HEK293 (cell line): Measurements from ENCODE around the gene SLAMF7.
A peak's percentile ranks its signal among the peaks of the same experiment; 100 is the strongest.

Experiments used
- CTCF ChIA-PET: fragments of 350-600 bp; formaldehyde crosslinking; extraction: SDS; loops from one replicate; lab custom pipeline; 2021; ENCODE audit warnings: antibody characterized with exemption; lab: Yijun Ruan, JAX
- POLR2A ChIA-PET: fragments of 300-600 bp; formaldehyde crosslinking; extraction: SDS; loops from one replicate; lab custom pipeline; 2020; ENCODE audit warnings: antibody characterized with exemption, inconsistent platforms; lab: Yijun Ruan, JAX
- H3K27ac ChIP-seq: fragments of 200-500 bp; sonication (Bioruptor generic); 2 replicates; pipeline ENCODE4 v1.5.1; 2014; ENCODE audit warnings: low read depth, low read length, control low read depth, inconsistent platforms; ENCODE audit errors: extremely low read depth
- H3K36me3 ChIP-seq, 2 experiments: fragments of 200-500 bp in 1 of 2; sonication (Bioruptor generic) in 1 of 2; 1 replicate in 1 of 2; 2 replicates in 1 of 2; pipeline ENCODE4 v1.5.1; 2014 to 2017; ENCODE audit warnings: inconsistent platforms in 2 of 2, low read length in 2 of 2; ENCODE audit not compliant: control insufficient read depth in 2 of 2, insufficient read depth in 1 of 2
- H3K4me1 ChIP-seq: fragments of 200-500 bp; sonication (Bioruptor generic); 2 replicates; pipeline ENCODE4 v1.5.1; 2014; ENCODE audit warnings: mild to moderate bottlenecking, low read length, inconsistent platforms; ENCODE audit not compliant: control insufficient read depth, insufficient read depth
- H3K4me3 ChIP-seq: 2 replicates; pipeline ENCODE4 v1.5.1; 2011; ENCODE audit warnings: low read depth, mild to moderate bottlenecking, control low read depth, low read length, moderate library complexity
- H3K9me3 ChIP-seq: fragments of 200-500 bp; sonication (Bioruptor generic); 2 replicates; pipeline ENCODE4 v1.5.1; 2014; ENCODE audit warnings: low read depth, low read length, inconsistent platforms; ENCODE audit not compliant: control insufficient read depth, insufficient read depth
- GFI1B ChIP-seq: fragments of 450-650 bp; formaldehyde crosslinking; IDR thresholded peaks from 2 replicates; pipeline ENCODE4 v1.5.1; 2016; ENCODE audit warnings: missing biosample characterization, missing genetic modification characterization
- GLI2 ChIP-seq: fragments of 450-650 bp; formaldehyde crosslinking; IDR thresholded peaks from 2 replicates; pipeline ENCODE4; 2017; ENCODE audit warnings: missing biosample characterization, missing genetic modification characterization, low read depth, borderline replicate concordance
- KLF17 ChIP-seq: fragments of 450-650 bp; formaldehyde crosslinking; IDR thresholded peaks from 2 replicates; pipeline ENCODE4 v1.5.1; 2016; ENCODE audit warnings: missing biosample characterization, missing genetic modification characterization
- PATZ1 ChIP-seq: fragments of 450-650 bp; formaldehyde crosslinking; IDR thresholded peaks from 2 replicates; pipeline ENCODE4 v1.5.1; 2016; ENCODE audit warnings: missing biosample characterization, missing genetic modification characterization
- REPIN1 ChIP-seq: fragments of 450-650 bp; formaldehyde crosslinking; IDR thresholded peaks from 2 replicates; pipeline ENCODE4 v1.5.1; 2017; ENCODE audit warnings: missing biosample characterization, missing genetic modification characterization, low read depth
- SETDB1 ChIP-seq: IDR thresholded peaks from one replicate; pipeline ENCODE4 v1.6.1; 2017; ENCODE audit warnings: mild to moderate bottlenecking, low read length, moderate library complexity, mixed read lengths; ENCODE audit not compliant: insufficient read length
- SP2 ChIP-seq: fragments of 450-650 bp; formaldehyde crosslinking; IDR thresholded peaks from 2 replicates; pipeline ENCODE4 v1.5.1; 2016; ENCODE audit warnings: missing biosample characterization, missing genetic modification characterization
- ZBTB8A ChIP-seq: fragments of 450-650 bp; formaldehyde crosslinking; IDR thresholded peaks from 2 replicates; pipeline ENCODE4 v1.5.1; 2016; ENCODE audit warnings: missing biosample characterization, missing genetic modification characterization
- ZFHX2 ChIP-seq: fragments of 450-650 bp; formaldehyde crosslinking; conservative IDR thresholded peaks from 2 replicates; pipeline ENCODE4 v1.5.1; 2016; ENCODE audit warnings: missing biosample characterization, missing genetic modification characterization
- ZIC2 ChIP-seq: fragments of 450-650 bp; formaldehyde crosslinking; IDR thresholded peaks from 2 replicates; pipeline ENCODE4 v1.5.1; 2016; ENCODE audit warnings: missing biosample characterization, missing genetic modification characterization
- ZNF121 ChIP-seq: fragments of 450-650 bp; formaldehyde crosslinking; IDR thresholded peaks from 2 replicates; pipeline ENCODE4 v1.5.1; 2016; ENCODE audit warnings: missing biosample characterization, missing genetic modification characterization
- ZNF24 ChIP-seq: fragments of 450-650 bp; formaldehyde crosslinking; IDR thresholded peaks from 2 replicates; pipeline ENCODE4 v1.5.1; 2016; ENCODE audit warnings: missing biosample characterization, missing genetic modification characterization
- ZNF37A ChIP-seq: fragments of 450-650 bp; IDR thresholded peaks from 2 replicates; pipeline ENCODE4 v1.5.1; 2018; ENCODE audit warnings: missing biosample characterization, missing genetic modification characterization
- ZNF501 ChIP-seq: fragments of 450-650 bp; formaldehyde crosslinking; IDR thresholded peaks from 2 replicates; pipeline ENCODE4 v1.5.1; 2016; ENCODE audit warnings: missing biosample characterization, missing genetic modification characterization
- ZNF596 ChIP-seq: fragments of 450-650 bp; IDR thresholded peaks from 2 replicates; pipeline ENCODE4 v1.5.0; 2018; ENCODE audit warnings: missing biosample characterization, mild to moderate bottlenecking, missing genetic modification characterization, moderate library complexity
- ZNF654 ChIP-seq: fragments of 450-650 bp; formaldehyde crosslinking; IDR thresholded peaks from 2 replicates; pipeline ENCODE4 v1.5.1; 2016; ENCODE audit warnings: low read depth, missing biosample characterization, missing genetic modification characterization
- ZNF658 ChIP-seq: fragments of 450-650 bp; formaldehyde crosslinking; IDR thresholded peaks from 2 replicates; pipeline ENCODE4; 2016; ENCODE audit warnings: missing biosample characterization, missing genetic modification characterization
- ZNF660 ChIP-seq: fragments of 450-650 bp; IDR thresholded peaks from 2 replicates; pipeline ENCODE4 v1.5.1; 2018; ENCODE audit warnings: missing biosample characterization, mild to moderate bottlenecking, missing genetic modification characterization
- ZNF664 ChIP-seq: fragments of 450-650 bp; formaldehyde crosslinking; IDR thresholded peaks from 2 replicates; pipeline ENCODE4 v1.5.1; 2016; ENCODE audit warnings: missing biosample characterization, missing genetic modification characterization
- ZNF707 ChIP-seq: fragments of 450-650 bp; formaldehyde crosslinking; IDR thresholded peaks from 2 replicates; pipeline ENCODE4 v1.5.1; 2016; ENCODE audit warnings: missing biosample characterization, missing genetic modification characterization
- TF ChIP-seq, protein P1 (sequence below): fragments of 450-650 bp; formaldehyde crosslinking; IDR thresholded peaks from 2 replicates; pipeline ENCODE4 v1.5.1; 2016; ENCODE audit warnings: missing biosample characterization, missing genetic modification characterization
- TF ChIP-seq, protein P2 (sequence below): fragments of 450-650 bp; formaldehyde crosslinking; IDR thresholded peaks from 2 replicates; pipeline ENCODE4 v1.5.1; 2016; ENCODE audit warnings: missing biosample characterization, missing genetic modification characterization, borderline replicate concordance

Gene SLAMF7

GRCh38 chr1:160748181-160748877, 9.3 kb downstream of the SLAMF7 start:
- Histone ChIP-seq H3K4me3 (no peak overlapping the region), H3K4me1 (peaks cover 12% of the 10 kb centered on the region; the same call in 1 of the 2 replicates), H3K9me3 (no peaks in the 10 kb centered on the region), H3K27ac (no peak overlapping the region), H3K36me3 (no peaks in the 10 kb centered on the region)
- ChIA-PET POLR2A (no interaction called here), CTCF (interaction anchor here (0.6 to 2.2 kb wide), 11 partner anchors 8 to 202 kb away, joined by 3 to 7 read pairs (median 3); partner anchors contain the start of gene SLAMF7)
- no peak for TF ChIP-seq ZNF121
- TF ChIP-seq ZNF654 (tag by site-specific recombination), result 0 out of 2 replicates have a peak, but pooled peaks have one; percentile 8
- TF ChIP-seq, protein P1, sequence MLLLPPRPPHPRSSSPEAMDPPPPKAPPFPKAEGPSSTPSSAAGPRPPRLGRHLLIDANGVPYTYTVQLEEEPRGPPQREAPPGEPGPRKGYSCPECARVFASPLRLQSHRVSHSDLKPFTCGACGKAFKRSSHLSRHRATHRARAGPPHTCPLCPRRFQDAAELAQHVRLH (tag by site-specific recombination), result peak; percentile 30; the same call in 1 of the 2 replicates
- no peak for TF ChIP-seq GLI2 (tag by site-specific recombination)
- no peak for TF ChIP-seq ZNF501 (tag by site-specific recombination)
- TF ChIP-seq ZNF664, result no peak

DNA sequence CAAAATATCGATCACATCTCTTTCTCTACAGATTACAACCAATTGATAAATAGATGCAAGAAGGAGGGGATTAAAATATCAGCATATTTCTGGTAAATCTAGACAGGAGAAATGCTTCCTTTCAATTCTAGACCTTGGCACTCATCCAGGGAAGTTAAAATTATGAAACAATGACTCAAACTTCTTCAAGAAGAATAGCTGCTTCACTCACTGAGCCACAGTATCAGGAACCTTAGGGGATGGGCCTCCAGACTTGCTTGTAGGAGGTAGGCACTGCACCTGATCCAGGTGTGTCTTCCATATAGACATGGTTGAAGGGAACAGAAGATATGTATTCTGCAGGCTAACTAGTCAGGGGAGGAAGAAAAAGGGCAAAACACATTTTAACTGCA, 9.8 kb downstream of the SLAMF7 start:
- Histone ChIP-seq H3K4me3 (no peak overlapping the region), H3K27ac (no peak overlapping the region), H3K4me1 (peaks cover 12% of the 10 kb centered on the region; the same call in 1 of the 2 replicates), H3K9me3 (no peaks in the 10 kb centered on the region), H3K36me3 (no peaks in the 10 kb centered on the region)
- CTCF ChIA-PET, result interaction anchor here (0.6 to 2.2 kb wide), 9 partner anchors 10 to 201 kb away, joined by 3 to 7 read pairs (median 3); partner anchors contain the start of gene SLAMF7
- no peak for TF ChIP-seq ZNF24 (tag by site-specific recombination)
- TF ChIP-seq ZNF37A, result no peak
- no peak for TF ChIP-seq ZNF658 (tag by site-specific recombination)
- TF ChIP-seq ZNF660 (tag by site-specific recombination), result no peak
- no peak for TF ChIP-seq ZNF707
- TF ChIP-seq ZFHX2 (tag by site-specific recombination), result no peak
- no peak for TF ChIP-seq KLF17 (tag by site-specific recombination)
- no peak for TF ChIP-seq PATZ1 (tag by site-specific recombination)
- no peak for TF ChIP-seq ZIC2
- TF ChIP-seq GFI1B, result no peak
- POLR2A ChIA-PET, result no interaction called here

- H3K27ac ChIP-seq, result no peak overlapping the region
- no peaks in the 10 kb centered on the region for H3K36me3 ChIP-seq
- ChIA-PET POLR2A (no interaction called here), CTCF (interaction anchor here (0.7 kb wide), 1 partner anchor 11 kb away, joined by 3 read pairs; no protein-coding TSS in a partner anchor)
- H3K4me3 ChIP-seq, result no peak overlapping the region
- H3K9me3 ChIP-seq, result no peaks in the 10 kb centered on the region
- H3K4me1 ChIP-seq, result peaks cover 8% of the 10 kb centered on the region; the same call in 1 of the 2 replicates
- TF ChIP-seq ZBTB8A (tag by site-specific recombination) (no peak), SETDB1 (no peak), ZNF596 (no peak), SP2 (tag by site-specific recombination) (no peak), REPIN1 (tag by site-specific recombination) (no peak)
- TF ChIP-seq, protein P2, sequence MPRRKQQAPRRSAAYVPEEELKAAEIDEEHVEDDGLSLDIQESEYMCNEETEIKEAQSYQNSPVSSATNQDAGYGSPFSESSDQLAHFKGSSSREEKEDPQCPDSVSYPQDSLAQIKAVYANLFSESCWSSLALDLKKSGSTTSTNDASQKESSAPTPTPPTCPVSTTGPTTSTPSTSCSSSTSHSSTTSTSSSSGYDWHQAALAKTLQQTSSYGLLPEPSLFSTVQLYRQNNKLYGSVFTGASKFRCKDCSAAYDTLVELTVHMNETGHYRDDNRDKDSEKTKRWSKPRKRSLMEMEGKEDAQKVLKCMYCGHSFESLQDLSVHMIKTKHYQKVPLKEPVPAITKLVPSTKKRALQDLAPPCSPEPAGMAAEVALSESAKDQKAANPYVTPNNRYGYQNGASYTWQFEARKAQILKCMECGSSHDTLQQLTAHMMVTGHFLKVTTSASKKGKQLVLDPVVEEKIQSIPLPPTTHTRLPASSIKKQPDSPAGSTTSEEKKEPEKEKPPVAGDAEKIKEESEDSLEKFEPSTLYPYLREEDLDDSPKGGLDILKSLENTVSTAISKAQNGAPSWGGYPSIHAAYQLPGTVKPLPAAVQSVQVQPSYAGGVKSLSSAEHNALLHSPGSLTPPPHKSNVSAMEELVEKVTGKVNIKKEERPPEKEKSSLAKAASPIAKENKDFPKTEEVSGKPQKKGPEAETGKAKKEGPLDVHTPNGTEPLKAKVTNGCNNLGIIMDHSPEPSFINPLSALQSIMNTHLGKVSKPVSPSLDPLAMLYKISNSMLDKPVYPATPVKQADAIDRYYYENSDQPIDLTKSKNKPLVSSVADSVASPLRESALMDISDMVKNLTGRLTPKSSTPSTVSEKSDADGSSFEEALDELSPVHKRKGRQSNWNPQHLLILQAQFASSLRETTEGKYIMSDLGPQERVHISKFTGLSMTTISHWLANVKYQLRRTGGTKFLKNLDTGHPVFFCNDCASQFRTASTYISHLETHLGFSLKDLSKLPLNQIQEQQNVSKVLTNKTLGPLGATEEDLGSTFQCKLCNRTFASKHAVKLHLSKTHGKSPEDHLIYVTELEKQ (tag by site-specific recombination), result no peak
- TF ChIP-seq, all 188 proteins: peak for 0
Observed at GRCh38 chr1:160750608-160751007, 11.6 kb downstream of the SLAMF7 start.
